Measurements from ENCODE around the gene EBI3. TPM values are rescaled to one million over a fixed set of nuclear protein-coding genes. Genes with fewer than 3 reads are reported as not detected.

The EBI3 gene
- polyA plus RNA-seq, 4 donors: 0.89 to 6.2 (median 4.9) TPM

DNA sequence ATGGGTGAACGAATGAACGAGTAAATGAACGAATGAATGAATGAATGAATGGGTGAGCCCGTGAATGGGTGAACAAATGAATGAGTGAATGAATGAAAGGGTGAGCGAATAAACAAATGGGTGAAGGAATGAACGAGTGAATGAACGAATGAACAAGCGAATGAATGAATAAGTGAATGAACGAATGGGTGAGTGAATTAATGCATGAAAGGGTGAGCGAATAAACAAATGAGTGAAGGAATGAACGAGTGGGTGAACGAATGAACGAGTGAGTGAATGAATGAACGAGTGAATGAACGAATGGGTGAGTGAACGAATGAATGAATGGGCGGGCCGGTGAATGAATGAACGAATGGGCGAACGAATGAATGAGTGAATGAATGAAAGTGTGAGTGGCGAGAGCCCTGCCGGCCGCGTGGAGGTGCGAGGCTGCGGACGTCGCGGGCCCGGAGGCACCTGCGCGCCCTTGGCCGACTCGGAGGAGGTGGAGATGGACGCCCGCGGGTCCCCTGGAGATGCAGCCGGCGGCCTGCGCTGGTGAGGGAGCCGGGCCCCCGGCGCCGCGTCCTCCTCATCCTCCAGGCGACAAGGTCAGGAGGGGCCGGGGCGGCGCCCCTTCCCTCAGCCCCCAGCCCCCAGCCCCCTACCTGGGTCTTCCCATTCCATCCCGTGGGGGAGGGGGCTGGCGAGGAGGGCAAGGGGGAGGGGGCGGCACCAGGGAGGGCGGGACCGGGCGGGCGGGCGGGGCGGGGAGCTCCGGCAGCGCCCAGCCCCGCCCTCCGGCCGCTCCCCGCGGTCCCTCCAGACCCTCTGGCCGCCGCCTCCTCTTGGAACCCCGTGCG is 31.5 kb upstream of the EBI3 start:
- Histone ChIP-seq H3K4me3 (ENCODE audit: low read depth in 1 of 3, low read length in 3 of 3) (no peak overlapping the region), H3K27me3 (ENCODE audit: control insufficient read depth in 3 of 3, insufficient read depth in 3 of 3, low read length in 3 of 3) (peaks cover 0 to 56% (median 30%) of the 10 kb centered on the region in 3 donors), H3K4me1 (ENCODE audit: control insufficient read depth in 3 of 3, insufficient read depth in 2 of 3, low read depth in 1 of 3, low read length in 2 of 3) (no peaks in the 10 kb centered on the region), H3K27ac (ENCODE audit: low read depth in 1 of 3, low read length in 2 of 3) (no peak overlapping the region), H3K9me3 (ENCODE audit: control insufficient read depth in 2 of 2, insufficient read depth in 1 of 2, low read depth in 1 of 2, low read length in 1 of 2) (peaks cover 0 to 4% of the 10 kb centered on the region in 2 donors), H3K36me3 (ENCODE audit: control insufficient read depth in 3 of 3, insufficient read depth in 2 of 3, low read depth in 1 of 3, low read length in 3 of 3) (no peaks in the 10 kb centered on the region)
- DNase-seq (no peak), FAIRE-seq (no peak)
- WGBS, 3 donors: 14 to 38% (median 28%) methylated on average over 33 to 70 of the region's 70 CpGs

DNA sequence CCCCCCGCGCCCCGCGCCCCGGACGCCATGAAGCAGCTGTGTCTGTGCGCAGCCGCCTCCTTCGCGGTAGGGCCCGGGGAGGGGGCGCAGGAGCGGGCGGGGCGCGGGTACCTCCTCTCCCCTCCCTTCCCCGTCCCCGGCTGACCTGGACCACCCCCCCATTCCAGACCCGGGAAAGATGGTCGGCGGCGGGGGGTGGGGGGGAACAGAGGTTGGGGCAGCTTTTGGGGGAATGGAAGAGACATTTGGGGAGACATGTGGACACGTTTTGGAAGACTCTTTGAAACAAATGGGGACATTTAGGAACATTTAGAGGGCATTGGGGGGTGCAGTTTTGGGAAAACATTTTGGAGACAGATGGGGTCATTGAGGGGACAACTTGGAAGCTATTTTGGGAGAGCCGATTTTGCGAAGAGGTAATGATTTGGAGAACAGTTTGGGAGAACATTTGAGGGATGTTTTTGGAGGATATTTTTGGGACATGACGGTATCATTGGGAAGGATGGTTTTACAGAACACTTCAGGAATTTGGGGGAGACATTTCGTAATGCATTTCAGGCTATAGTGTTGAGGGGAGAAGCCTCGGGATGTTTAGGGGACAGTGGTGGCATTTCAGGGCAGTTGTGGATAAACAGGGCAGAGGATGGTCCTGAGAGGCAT is 30.7 kb upstream of the EBI3 start:
- H3K27ac ChIP-seq (ENCODE audit: low read depth in 1 of 3, low read length in 2 of 3): no peak overlapping the region
- H3K9me3 ChIP-seq (ENCODE audit: control insufficient read depth in 2 of 2, insufficient read depth in 1 of 2, low read depth in 1 of 2, low read length in 1 of 2): peaks cover 0 to 4% of the 10 kb centered on the region in 2 donors
- no peaks in the 10 kb centered on the region for H3K4me1 ChIP-seq (ENCODE audit: control insufficient read depth in 3 of 3, insufficient read depth in 2 of 3, low read depth in 1 of 3, low read length in 2 of 3)
- H3K4me3 ChIP-seq (ENCODE audit: low read depth in 1 of 3, low read length in 3 of 3): no peak overlapping the region
- FAIRE-seq: no peak
- no peaks in the 10 kb centered on the region for H3K36me3 ChIP-seq (ENCODE audit: control insufficient read depth in 3 of 3, insufficient read depth in 2 of 3, low read depth in 1 of 3, low read length in 3 of 3)
- no peak for DNase-seq
- peaks cover 0 to 56% (median 30%) of the 10 kb centered on the region in 3 donors for H3K27me3 ChIP-seq (ENCODE audit: control insufficient read depth in 3 of 3, insufficient read depth in 3 of 3, low read length in 3 of 3)
- 8 to 19% (median 11%) methylated on average over 10 to 28 of the region's 28 CpGs for WGBS, 3 donors

DNA sequence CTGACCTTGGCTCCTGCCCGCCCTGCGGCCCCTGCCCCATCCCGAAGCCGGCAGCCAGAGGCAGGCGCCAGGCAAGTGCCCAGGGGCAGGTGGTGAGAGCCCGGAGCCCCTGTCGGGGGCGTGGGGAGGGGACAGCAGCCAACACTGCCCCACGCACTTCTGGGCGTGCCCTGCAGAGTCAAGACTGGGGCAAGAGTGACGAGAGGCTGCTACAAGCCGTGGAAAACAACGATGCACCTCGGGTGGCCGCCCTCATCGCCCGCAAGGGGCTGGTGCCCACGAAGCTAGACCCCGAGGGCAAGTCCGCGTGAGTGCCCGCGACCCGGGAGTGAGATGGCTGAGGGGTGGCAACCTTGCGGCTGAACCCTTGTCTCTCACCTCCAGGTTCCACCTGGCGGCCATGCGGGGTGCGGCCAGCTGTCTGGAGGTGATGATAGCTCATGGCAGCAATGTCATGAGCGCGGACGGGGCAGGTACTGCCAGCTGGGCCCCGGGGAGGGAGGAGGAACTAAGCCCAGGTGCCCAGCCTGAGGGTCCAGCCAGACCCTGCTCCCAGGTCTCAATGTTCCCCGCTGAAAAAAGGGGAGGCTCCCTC is 29.5 kb upstream of the EBI3 start:
- Histone ChIP-seq H3K4me3 (ENCODE audit: low read depth in 1 of 3, low read length in 3 of 3) (no peak overlapping the region), H3K27me3 (ENCODE audit: control insufficient read depth in 3 of 3, insufficient read depth in 3 of 3, low read length in 3 of 3) (peaks cover 0 to 46% (median 25%) of the 10 kb centered on the region in 3 donors), H3K36me3 (ENCODE audit: control insufficient read depth in 3 of 3, insufficient read depth in 2 of 3, low read depth in 1 of 3, low read length in 3 of 3) (no peaks in the 10 kb centered on the region), H3K9me3 (ENCODE audit: control insufficient read depth in 2 of 2, insufficient read depth in 1 of 2, low read depth in 1 of 2, low read length in 1 of 2) (peaks cover 0 to 4% of the 10 kb centered on the region in 2 donors), H3K27ac (ENCODE audit: low read depth in 1 of 3, low read length in 2 of 3) (no peak overlapping the region), H3K4me1 (ENCODE audit: control insufficient read depth in 3 of 3, insufficient read depth in 2 of 3, low read depth in 1 of 3, low read length in 2 of 3) (peaks cover 0 to 2% (median 0%) of the 10 kb centered on the region in 3 donors)
- 27 to 67% (median 56%) methylated on average over 32 to 33 of the region's 33 CpGs for WGBS, 3 donors
- DNase-seq (peak in 1 of 2 donors; percentile 50), FAIRE-seq (no peak)

DNA sequence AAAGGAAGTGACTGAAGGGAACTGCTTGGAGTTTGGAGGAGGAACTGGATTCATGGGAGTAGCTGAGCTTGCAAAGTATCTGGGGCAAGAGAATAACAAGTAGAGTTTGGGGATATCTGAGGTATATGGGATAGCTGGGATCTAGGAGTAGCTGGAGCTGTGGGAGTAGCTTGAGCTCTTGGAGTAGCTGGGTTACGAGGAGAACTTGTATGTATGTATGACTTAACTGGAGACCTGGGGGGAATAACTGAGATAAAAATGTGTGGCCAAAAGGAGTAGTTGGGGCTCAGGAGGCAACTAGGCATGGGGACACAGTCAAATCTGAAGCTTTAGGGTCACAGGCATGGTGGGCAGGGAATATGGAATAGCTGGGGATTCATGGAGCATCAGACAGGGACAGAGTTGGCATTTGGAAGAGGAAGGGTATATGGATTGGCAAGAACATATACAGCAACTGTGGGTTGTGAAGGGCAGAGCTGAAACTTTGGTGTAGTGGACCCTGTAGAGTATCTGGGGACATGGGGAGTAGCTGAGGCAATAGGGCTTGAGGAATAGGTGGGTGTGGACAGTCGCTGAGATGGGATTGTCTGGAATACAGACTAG is 28.3 kb upstream of the EBI3 start:
- no peak overlapping the region for H3K27ac ChIP-seq (ENCODE audit: low read depth in 1 of 3, low read length in 2 of 3)
- peaks cover 0 to 2% (median 0%) of the 10 kb centered on the region in 3 donors for H3K4me1 ChIP-seq (ENCODE audit: control insufficient read depth in 3 of 3, insufficient read depth in 2 of 3, low read depth in 1 of 3, low read length in 2 of 3)
- no peaks in the 10 kb centered on the region for H3K36me3 ChIP-seq (ENCODE audit: control insufficient read depth in 3 of 3, insufficient read depth in 2 of 3, low read depth in 1 of 3, low read length in 3 of 3)
- H3K9me3 ChIP-seq (ENCODE audit: control insufficient read depth in 2 of 2, insufficient read depth in 1 of 2, low read depth in 1 of 2, low read length in 1 of 2): peaks cover 0 to 4% of the 10 kb centered on the region in 2 donors
- 56 to 85% (median 82%) methylated on average over 2 of the region's 2 CpGs for WGBS, 3 donors
- H3K4me3 ChIP-seq (ENCODE audit: low read depth in 1 of 3, low read length in 3 of 3): no peak overlapping the region
- H3K27me3 ChIP-seq (ENCODE audit: control insufficient read depth in 3 of 3, insufficient read depth in 3 of 3, low read length in 3 of 3): peaks cover 0 to 41% (median 23%) of the 10 kb centered on the region in 3 donors
- DNase-seq (no peak), FAIRE-seq (no peak)

DNA sequence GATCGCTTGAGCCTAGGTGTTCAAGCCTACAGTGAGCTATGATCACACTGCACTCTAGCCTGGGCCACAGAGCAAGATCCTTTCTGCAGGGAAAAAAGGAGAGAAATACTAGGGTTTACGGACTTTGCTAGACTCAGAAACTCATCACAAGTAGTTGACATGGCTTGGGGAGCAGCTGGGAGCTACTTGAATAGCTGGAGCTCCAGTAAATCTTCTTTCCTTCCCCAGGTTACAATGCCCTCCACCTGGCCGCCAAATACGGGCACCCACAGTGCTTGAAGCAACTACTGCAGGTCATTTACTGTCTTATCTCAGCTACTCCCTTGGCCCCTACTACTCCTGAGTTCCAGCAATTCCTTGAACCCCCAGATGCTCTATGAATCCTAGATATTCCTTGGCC is 27.5 kb upstream of the EBI3 start:
- H3K27ac ChIP-seq (ENCODE audit: low read depth in 1 of 3, low read length in 2 of 3): no peak overlapping the region
- WGBS, 3 donors: 68 to 82% (median 70%) methylated on average over 4 of the region's 4 CpGs
- DNase-seq (no peak), FAIRE-seq (no peak)
- H3K9me3 ChIP-seq (ENCODE audit: control insufficient read depth in 2 of 2, insufficient read depth in 1 of 2, low read depth in 1 of 2, low read length in 1 of 2): peaks cover 0 to 4% of the 10 kb centered on the region in 2 donors
- peaks cover 0 to 41% (median 20%) of the 10 kb centered on the region in 3 donors for H3K27me3 ChIP-seq (ENCODE audit: control insufficient read depth in 3 of 3, insufficient read depth in 3 of 3, low read length in 3 of 3)
- H3K4me3 ChIP-seq (ENCODE audit: low read depth in 1 of 3, low read length in 3 of 3): no peak overlapping the region
- H3K36me3 ChIP-seq (ENCODE audit: control insufficient read depth in 3 of 3, insufficient read depth in 2 of 3, low read depth in 1 of 3, low read length in 3 of 3): no peaks in the 10 kb centered on the region
- H3K4me1 ChIP-seq (ENCODE audit: control insufficient read depth in 3 of 3, insufficient read depth in 2 of 3, low read depth in 1 of 3, low read length in 2 of 3): peaks cover 0 to 2% (median 0%) of the 10 kb centered on the region in 3 donors

DNA sequence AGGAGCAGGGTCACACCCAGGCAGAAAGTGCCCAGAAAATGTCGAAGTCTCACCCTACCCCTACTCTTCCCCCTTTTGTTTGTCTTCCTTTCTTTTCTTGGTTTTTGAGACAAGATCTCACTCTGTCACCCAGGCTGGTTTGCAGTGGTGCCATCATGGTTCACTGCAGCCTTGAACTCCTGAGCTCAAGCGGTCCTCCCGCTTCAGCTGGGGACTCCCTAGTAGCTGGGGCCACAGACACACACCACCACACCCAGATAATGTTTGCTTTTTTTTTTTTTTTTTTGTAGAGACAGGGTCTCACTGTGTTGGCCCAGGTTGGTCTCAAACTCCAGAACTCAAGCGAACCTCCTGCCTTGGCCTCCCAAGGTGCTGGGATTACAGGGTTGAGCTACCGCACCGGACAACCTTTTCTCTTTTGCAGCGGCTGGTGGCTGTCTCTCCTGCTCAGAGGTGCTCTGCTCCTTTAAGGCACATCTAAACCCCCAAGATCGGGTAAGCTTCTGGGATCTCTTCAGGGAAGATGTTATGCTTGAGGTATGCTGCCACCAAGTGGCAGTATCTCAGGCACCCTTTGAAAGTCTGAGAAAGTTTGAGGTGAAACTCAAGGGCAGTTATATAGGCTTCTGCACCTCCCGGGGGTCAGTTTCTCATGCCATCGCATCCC is 22.4 kb upstream of the EBI3 start:
- H3K9me3 ChIP-seq (ENCODE audit: control insufficient read depth in 2 of 2, insufficient read depth in 1 of 2, low read depth in 1 of 2, low read length in 1 of 2): no peaks in the 10 kb centered on the region
- peaks cover 0 to 3% (median 0%) of the 10 kb centered on the region in 3 donors for H3K27me3 ChIP-seq (ENCODE audit: control insufficient read depth in 3 of 3, insufficient read depth in 3 of 3, low read length in 3 of 3)
- no peaks in the 10 kb centered on the region for H3K36me3 ChIP-seq (ENCODE audit: control insufficient read depth in 3 of 3, insufficient read depth in 2 of 3, low read depth in 1 of 3, low read length in 3 of 3)
- H3K4me3 ChIP-seq (ENCODE audit: low read depth in 1 of 3, low read length in 3 of 3): no peak overlapping the region
- peak; percentile 22 to 38 for DNase-seq
- H3K4me1 ChIP-seq (ENCODE audit: control insufficient read depth in 3 of 3, insufficient read depth in 2 of 3, low read depth in 1 of 3, low read length in 2 of 3): peaks cover 0 to 2% (median 0%) of the 10 kb centered on the region in 3 donors
- H3K27ac ChIP-seq (ENCODE audit: low read depth in 1 of 3, low read length in 2 of 3): no peak overlapping the region
- FAIRE-seq: no peak
- WGBS, 3 donors: 78 to 82% (median 79%) methylated on average over 10 of the region's 10 CpGs

DNA sequence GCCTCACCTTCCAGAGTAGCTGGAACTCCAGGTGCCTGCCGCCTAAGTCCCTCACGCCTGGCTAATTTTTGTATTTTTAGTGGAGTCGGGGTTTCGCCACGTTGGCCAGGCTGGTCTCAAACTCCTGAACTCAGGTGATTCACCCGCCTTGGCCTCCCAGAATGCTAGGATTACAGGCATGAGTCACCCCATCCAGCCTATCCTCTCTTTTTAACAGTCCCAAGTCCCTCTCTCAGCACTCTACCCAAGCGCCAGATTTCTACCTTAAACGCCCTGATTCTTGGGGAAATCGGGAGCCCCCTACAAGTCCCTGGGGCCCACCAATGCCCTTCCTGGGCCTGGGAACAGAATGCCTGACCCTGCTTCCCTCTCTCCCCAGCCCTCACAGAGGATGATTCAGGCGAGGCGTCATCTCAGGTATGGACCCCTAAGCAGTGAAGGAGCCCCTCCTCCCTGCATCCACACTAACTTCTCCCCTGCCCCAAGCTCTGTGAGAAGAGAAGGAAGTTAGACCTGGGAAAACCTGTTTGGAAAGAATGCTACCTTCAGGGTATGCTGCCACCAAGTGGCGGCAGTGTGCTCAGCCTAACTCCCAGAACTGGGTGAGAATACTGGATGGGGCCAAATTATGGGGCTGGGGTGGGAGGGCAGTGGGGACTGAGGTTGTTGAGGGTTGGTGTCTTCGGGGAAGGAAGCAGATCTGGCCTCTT is 20.8 kb upstream of the EBI3 start:
- H3K9me3 ChIP-seq (ENCODE audit: control insufficient read depth in 2 of 2, insufficient read depth in 1 of 2, low read depth in 1 of 2, low read length in 1 of 2): no peaks in the 10 kb centered on the region
- peaks cover 0 to 4% (median 3%) of the 10 kb centered on the region in 3 donors for H3K27me3 ChIP-seq (ENCODE audit: control insufficient read depth in 3 of 3, insufficient read depth in 3 of 3, low read length in 3 of 3)
- FAIRE-seq (no peak), DNase-seq (peak; percentile 51 to 71)
- H3K4me1 ChIP-seq (ENCODE audit: control insufficient read depth in 3 of 3, insufficient read depth in 2 of 3, low read depth in 1 of 3, low read length in 2 of 3): peaks cover 0 to 2% (median 0%) of the 10 kb centered on the region in 3 donors
- no peak overlapping the region for H3K4me3 ChIP-seq (ENCODE audit: low read depth in 1 of 3, low read length in 3 of 3)
- H3K27ac ChIP-seq (ENCODE audit: low read depth in 1 of 3, low read length in 2 of 3): no peak overlapping the region
- no peaks in the 10 kb centered on the region for H3K36me3 ChIP-seq (ENCODE audit: control insufficient read depth in 3 of 3, insufficient read depth in 2 of 3, low read depth in 1 of 3, low read length in 3 of 3)
- WGBS, 3 donors: 49 to 72% (median 65%) methylated on average over 13 of the region's 13 CpGs
